Prostate gland (tissue), 2 donors: ENCODE data around the gene STRIP1.

Experiments used
- POLR2A ChIP-seq: fragments of 450-650 bp; IDR thresholded peaks from one replicate; pipeline ENCODE4 v1.6.1; 2016; ENCODE audit warnings: antibody characterized with exemption, mild to moderate bottlenecking
- TF ChIP-seq, protein P1 (sequence below), 4 experiments: fragments of 200-600 bp in 2 of 4; fragments of 450-650 bp in 2 of 4; sonication (generic) in 2 of 4; IDR thresholded peaks; 1 replicate in 3 of 4; 2 replicates in 1 of 4; pipeline ENCODE4 v1.5.1; 2016 to 2019; ENCODE audit warnings: antibody characterized with exemption in 4 of 4, mild to moderate bottlenecking in 2 of 4, moderate library complexity in 2 of 4

DNA sequence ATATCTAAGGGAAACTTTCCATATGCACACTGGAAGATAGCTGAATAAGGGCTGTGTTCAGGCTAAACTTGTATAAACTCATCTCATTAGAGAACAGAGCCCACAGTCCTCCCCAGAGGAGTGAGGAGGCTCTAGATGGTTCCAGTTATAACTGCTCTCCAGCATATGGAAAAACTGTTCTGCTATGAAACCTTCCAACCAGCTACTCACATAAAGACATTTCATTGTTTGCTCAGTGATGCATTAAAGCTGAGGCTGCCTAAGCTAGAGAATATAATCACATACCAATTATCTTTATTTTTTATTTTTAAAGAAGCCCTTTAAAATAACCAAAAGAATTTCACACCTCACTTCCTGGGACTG lies 36.6 kb upstream of the STRIP1 start:
- TF ChIP-seq, protein P1, sequence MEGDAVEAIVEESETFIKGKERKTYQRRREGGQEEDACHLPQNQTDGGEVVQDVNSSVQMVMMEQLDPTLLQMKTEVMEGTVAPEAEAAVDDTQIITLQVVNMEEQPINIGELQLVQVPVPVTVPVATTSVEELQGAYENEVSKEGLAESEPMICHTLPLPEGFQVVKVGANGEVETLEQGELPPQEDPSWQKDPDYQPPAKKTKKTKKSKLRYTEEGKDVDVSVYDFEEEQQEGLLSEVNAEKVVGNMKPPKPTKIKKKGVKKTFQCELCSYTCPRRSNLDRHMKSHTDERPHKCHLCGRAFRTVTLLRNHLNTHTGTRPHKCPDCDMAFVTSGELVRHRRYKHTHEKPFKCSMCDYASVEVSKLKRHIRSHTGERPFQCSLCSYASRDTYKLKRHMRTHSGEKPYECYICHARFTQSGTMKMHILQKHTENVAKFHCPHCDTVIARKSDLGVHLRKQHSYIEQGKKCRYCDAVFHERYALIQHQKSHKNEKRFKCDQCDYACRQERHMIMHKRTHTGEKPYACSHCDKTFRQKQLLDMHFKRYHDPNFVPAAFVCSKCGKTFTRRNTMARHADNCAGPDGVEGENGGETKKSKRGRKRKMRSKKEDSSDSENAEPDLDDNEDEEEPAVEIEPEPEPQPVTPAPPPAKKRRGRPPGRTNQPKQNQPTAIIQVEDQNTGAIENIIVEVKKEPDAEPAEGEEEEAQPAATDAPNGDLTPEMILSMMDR (IDR thresholded peaks at IDR 0.05): no peak
- no peak for TF ChIP-seq POLR2A
